ENCODE results near the gene MYCBPAP.
"Not testable (repeated sequence)": the region's sequence is repeated elsewhere in the genome, so short reads cannot be mapped to it uniquely, and the experiment has no call there.

MYCBPAP gene

DNA sequence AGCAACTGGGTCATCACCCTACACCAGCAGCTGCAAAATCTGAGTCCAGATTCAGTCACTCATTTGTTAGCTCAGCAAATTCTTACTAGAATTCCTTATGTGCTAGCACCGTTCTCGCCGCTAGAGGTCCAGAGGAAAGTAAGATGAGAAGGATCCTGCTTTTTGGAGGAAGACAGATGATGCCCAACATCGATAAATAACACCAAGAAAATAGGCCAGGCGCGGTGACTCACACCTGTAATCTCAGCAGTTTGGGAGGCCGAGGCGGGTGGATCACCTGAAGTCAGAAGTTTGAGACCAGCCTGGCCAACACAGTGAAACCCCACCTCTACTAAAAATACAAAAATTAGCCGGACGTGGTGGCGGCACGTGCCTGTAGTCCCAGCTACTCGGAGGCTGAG, 35.5 kb upstream of the MYCBPAP start:
- not testable (repeated sequence) for DNase-seq

DNA sequence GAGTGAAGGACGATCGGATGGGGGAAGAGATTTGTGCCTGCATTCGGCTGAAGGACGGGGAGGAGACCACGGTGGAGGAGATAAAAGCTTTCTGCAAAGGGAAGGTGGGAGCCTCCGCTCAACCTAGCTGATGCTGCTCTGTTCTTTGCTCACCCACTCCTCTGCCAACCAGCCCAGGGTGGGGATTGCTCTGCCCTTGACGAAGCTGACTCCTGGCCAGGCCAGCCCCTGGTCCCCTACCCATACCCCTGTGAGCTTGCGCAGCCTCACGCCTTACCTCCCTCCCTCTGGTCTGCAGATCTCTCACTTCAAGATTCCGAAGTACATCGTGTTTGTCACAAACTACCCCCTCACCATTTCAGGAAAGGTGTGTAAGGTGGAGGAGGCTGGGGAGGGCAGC, 34.3 kb upstream of the MYCBPAP start:
- DNase-seq, result no peak

DNA sequence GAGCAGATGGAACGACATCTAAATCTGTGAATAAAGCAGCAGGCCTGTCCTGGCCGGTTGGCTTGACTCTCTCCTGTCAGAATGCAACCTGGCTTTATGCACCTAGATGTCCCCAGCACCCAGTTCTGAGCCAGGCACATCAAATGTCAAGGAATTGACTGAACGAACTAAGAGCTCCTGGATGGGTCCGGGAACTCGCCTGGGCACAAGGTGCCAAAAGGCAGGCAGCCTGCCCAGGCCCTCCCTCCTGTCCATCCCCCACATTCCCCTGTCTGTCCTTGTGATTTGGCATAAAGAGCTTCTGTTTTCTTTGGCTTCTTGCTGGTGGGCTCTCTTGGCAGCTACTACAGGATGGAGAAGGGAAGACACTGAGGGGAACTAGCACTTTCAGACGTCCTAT, 33.7 kb upstream of the MYCBPAP start:
- DNase-seq, result no peak

DNA sequence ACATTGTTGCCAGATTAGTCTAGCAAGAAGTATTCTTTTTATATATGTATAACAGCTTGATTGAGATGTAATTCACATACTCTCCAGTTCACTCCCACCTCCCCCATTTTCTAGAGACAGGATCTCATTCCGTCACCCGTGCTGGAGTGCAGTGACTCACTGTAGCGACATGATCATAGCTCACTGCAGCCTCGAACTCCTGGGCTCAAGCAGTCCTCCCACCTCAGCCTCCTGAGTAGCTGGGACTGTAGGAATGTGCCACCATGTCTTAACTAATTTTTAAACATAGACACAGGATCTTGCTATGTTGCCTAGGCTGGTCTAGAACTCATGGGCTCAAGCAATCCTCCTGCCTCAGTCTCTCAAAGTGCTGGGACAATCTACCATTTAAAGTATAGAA, 32.9 kb upstream of the MYCBPAP start:
- DNase-seq, result no peak

GRCh38 chr17:50475775-50476544, 32.3 kb upstream of the MYCBPAP start:
- DNase-seq, result not testable (repeated sequence)

GRCh38 chr17:50476545-50477315, 31.5 kb upstream of the MYCBPAP start:
- DNase-seq, result no peak

GRCh38 chr17:50477976-50478375, 30.3 kb upstream of the MYCBPAP start:
- DNase-seq, result no peak

- DNase-seq, result peak; percentile 33
Observed at GRCh38 chr17:50478391-50479381, 29.6 kb upstream of the MYCBPAP start, which contains the start of gene RSAD1. Gene RSAD1, plus strand, starts transcription at chr17:50478860. Its CDS starts 25 bp downstream, at chr17:50478885.

DNA sequence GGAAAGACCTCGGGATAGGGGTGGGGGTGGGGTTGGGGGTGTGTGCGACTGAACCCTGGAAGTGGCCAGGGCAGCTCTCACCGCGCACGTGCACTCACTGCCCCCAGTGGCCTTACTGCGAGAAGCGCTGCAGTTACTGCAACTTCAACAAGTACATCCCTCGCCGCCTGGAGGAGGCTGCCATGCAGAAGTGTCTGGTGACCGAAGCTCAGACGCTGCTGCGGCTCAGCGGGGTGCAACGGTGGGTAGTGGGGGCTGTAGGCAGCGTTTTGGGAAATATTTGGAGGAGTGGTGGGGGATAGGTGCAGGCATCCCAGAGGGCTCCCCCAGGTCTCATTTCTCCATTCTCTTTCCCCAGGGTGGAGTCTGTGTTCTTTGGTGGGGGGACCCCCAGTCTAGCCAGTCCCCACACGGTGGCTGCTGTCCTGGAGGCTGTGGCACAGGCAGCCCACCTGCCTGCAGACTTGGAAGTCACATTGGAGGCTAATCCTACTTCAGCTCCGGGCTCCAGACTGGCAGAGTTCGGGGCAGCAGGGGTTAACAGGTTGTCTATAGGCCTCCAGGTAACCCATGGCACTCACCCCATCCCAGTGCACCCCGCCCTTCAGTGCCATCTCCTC, 28.6 kb upstream of the MYCBPAP start:
- peak; percentile 46 for DNase-seq

DNA sequence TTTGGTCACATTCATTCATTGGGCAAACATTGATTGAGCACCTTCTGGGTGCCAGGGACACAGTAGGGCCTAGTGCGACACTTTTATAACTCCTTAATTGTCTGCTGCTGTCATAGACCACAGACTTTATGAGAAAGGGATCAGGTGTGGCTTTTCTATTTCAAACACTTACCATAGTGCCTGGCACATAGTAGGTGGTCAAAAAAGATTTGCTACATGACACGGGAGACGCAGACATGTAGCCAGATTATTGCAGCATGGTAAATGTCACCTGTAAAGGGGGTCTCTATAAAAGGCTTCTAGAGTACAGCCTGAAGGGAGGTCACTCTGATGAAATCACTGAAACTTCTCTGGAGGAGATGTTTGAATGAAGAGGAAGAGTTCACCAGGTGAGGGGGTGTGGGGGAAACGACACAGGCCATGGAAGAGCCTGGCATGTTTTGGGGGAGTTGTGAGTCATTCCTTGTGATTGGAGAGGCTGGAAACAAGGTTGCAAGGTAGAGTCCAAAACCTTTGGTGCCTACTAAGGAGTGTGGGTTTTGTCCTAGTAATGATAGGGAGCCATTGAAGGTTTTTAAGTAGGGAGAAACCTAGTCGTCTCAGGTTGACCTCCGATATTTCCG, 28.0 kb upstream of the MYCBPAP start:
- no peak for DNase-seq

DNA sequence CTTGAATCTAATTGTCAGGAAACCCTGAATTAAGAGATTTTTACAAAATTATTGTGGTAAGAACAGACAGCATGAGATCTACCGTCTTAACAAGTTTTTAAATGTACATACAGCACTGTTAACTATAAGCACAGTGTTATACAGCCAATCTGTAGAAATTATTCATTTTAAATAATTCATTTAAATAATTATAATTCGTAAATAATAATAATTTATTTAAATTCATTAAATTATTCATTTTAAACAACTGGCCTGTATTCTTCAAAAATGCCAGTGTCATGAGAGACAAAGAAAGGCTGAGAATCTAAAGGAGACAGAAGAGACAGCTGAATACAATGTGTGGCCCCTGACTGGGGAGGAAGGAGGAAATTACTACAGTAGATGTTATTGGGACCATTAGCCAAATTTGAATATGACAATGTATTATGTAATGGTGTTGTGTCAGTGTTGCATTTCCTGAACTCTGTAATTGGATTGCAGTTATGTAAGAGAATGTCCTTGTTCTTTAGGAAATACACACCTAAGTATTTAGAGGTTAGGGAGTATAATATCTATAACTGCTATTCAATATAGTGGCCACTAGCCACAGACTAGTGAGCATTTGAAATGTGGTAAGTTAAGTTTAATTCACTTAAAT, 27.3 kb upstream of the MYCBPAP start:
- DNase-seq, result no peak

- no peak for DNase-seq
Observed at GRCh38 chr17:50481648-50482047, 26.6 kb upstream of the MYCBPAP start.

GRCh38 chr17:50482110-50482509, 26.1 kb upstream of the MYCBPAP start:
- DNase-seq, result no peak

DNA sequence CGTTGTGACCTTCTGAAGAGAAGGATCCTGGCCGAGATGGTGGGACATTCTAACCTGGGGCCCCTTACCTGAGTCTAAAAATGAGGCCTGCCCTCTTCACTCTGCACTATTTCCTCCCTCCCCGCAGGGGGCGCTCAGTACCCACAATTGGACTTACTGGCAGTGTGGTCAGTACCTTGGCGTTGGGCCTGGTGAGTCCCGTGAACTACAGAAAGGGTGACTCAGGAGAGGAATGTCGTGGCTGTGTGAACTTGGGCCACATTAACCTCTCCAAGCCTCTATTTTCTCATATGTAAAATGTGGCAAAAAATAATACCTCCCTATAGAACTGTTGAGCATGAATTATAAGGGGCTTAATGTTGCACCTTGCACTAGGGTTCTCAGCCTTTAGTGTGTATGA, 25.7 kb upstream of the MYCBPAP start:
- no peak for DNase-seq

DNA sequence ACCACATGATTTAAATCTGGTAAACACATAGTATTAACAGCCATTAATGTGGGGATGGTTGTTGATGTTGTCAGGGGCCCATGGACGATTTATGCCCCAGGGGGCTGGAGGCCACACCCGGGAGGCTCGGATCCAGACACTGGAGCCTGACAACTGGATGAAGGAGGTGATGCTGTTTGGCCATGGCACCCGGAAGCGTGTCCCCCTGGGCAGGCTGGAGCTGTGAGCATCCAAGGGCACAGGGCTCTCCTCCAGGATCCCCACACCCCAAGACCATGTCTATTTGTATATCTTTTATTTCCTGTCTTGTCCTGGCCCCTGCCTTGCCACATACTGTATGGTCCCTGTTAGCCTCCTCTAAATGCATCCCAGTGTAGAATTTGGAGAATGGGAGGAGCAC, 25.0 kb upstream of the MYCBPAP start:
- DNase-seq, result no peak

DNA sequence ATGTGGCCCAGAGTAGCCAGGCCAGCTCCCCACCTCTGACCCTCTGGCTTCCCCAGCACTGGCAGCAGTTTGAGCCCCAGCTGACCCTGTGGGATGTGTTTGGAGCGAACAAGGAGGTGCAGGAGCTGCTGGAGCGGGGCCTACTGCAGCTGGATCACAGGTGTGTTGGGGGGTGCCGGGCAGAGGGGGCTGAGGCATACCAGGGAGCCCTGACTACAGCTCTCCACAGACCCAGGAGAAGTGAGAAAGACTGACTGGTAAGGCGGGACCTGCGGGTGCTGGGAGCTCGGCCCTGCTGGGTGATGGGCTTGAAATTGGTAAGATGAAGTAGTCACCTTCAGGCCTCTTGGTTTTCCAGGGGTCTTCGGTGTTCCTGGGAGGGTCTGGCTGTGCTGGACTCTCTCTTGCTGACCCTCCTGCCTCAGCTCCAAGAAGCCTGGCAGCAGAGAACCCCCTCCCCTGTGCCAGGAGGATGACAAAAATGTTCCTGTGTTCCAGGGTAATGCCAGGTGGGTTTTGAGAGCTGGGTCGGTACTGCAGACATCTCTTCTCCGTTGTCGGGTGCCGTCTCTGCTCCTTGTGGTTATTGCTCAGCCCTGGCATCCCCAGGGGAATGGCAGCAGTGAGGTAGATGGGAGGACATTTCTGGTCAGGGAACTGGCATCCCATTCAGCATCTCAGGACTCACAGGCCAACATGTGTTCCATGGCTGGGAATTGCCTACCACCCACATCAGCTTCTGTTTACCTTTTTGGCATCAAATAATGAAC, 23.7 kb upstream of the MYCBPAP start:
- DNase-seq, result no peak

DNA sequence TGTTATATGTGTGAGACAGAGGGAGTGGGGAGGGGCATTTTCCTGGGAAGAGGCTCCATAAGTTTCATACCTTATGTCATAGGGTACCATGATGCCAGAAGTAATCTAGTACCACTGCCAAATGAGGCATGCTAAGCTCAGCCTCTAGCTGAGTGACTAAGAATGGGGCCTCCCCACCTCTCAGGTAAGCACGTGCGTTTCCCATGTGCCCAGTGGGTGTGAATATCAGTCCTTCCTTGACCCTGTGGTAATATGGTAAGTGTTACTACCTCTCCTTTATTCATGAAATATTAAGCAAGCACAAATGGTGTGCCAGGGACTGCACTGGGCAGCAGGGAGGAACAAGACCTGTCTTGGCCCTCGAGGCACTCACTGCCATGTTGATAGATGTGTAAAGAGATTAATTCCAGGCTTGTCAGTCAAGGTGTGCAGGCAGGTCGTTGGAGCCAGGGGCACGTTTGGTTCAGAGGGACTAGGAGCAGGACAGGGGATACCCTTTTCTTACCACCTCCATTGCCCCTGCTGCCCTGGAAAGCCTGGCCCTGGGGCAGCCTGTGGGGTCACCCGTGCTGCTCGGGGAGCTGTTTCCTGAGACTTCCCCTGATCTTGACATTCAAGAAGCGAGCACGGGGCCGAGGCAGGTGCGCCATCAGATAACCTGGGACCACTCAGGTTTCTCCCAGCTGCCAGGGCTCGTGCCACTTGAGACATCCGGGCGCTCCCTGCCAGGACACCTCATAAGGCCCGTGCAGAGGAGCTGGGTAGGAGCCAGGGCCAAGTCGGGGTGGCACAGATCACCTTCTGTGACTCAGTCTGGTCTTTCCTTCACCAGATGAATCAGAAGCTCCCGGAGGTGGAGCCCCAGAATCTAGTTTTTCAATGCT, 20.8 kb upstream of the MYCBPAP start:
- DNase-seq, result no peak

GRCh38 chr17:50488880-50489279, 19.4 kb upstream of the MYCBPAP start:
- no peak for DNase-seq

GRCh38 chr17:50491505-50491904, 16.7 kb upstream of the MYCBPAP start:
- no peak for DNase-seq

DNA sequence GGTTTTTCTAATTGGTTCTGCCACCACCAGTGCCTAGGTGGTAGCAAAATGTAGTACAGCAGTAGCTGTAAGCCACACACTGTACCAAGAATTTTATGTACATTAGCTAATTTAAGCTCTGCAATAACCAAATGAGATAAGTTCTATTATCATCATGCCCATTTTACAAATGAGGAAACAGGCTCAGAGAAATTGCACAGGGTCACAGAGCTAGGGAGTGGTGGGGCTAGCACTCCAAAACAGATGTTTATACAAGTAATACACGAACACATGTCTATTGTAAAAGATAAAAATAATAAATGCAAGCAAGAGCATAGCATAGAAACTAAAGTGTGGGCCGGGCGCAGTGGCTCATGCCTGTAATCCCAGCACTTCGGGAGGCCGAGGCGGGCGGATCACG, 16.0 kb upstream of the MYCBPAP start:
- no peak for DNase-seq

Data from NCI-H524 treated with DMSO at 0.1 percent for 48 hours (cell line).